ENCODE results near the gene TMEM37. TPM values are rescaled to one million over a fixed set of nuclear protein-coding genes. Genes with fewer than 3 reads are reported as not detected.

The TMEM37 gene
- total and polyA plus RNA-seq, 2 of the 13 experiments (the other 11 are each of a cell fraction or from before 2014, with no cell fraction given), result 37.7 to 115 TPM

GRCh38 chr2:119465687-119466086 is 34.0 kb downstream of the TMEM37 start:
- Histone ChIP-seq H3K4me1 (ENCODE audit: insufficient read depth, low read length) (peaks cover 34% of the 10 kb centered on the region), H2AFZ (ENCODE audit: low read length) (no peak overlapping the region), H3K9ac (ENCODE audit: insufficient read depth, low read depth, low read length) (no peak overlapping the region), H3K36me3 (replicated peaks in 1 of 2; ENCODE audit: control insufficient read depth in 1 of 2, insufficient read depth in 2 of 2, low read length in 2 of 2) (no peaks in the 10 kb centered on the region), H3K4me3 (replicated peaks in 1 of 3; ENCODE audit: insufficient read depth in 1 of 3, low read depth in 2 of 3, low read length in 3 of 3) (no peak overlapping the region), H3K4me2 (ENCODE audit: low read depth, low read length) (no peak overlapping the region), H3K9me3 (ENCODE audit: low read length) (no peaks in the 10 kb centered on the region), H4K20me1 (ENCODE audit: insufficient read depth, low read length) (no peaks in the 10 kb centered on the region), H3K27me3 (ENCODE audit: control insufficient read depth in 1 of 2, insufficient read depth in 2 of 2, low read length in 2 of 2) (peaks cover 0 to 26% of the 10 kb centered on the region in 2 experiments; a peak in 4 of 5 replicates), H3K27ac (ENCODE audit: extremely low read length, insufficient read depth, low read length) (no peak overlapping the region), H3K79me2 (ENCODE audit: insufficient read depth, low read length) (no peaks in the 10 kb centered on the region)
- BruUV-seq (replicated peaks), result no TSS peak
- in situ Hi-C loops (cut with HindIII; ENCODE audit: extremely low pct_ligation_motif_present, low pct_unique_long_range_greater_than_20kb) (no loop called here), intact Hi-C loops (cut with micrococcal nuclease; ENCODE audit: unreplicated experiment) (no loop called here)
- 65% methylated on average over 11 of the region's 11 CpGs for WGBS (ENCODE audit: low lambda C conversion rate)
- ChIA-PET CTCF (ENCODE audit: low intra/inter-chr PET ratio, low total read pairs) (no interaction called here), POLR2A (interaction anchor here (1.2 kb wide), 1 partner anchor 22 kb away, joined by 3 read pairs; no protein-coding TSS in a partner anchor)
- no peak for ATAC-seq
- TF ChIP-seq IKZF1 (IDR thresholded peaks at IDR 0.05) (no peak), RELA (CRISPR knock-in tag; IDR thresholded peaks at IDR 0.05) (no peak), ZNF513 (CRISPR knock-in tag; conservative IDR thresholded peaks at IDR 0.05) (no peak), STAT6 (CRISPR knock-in tag; IDR thresholded peaks at IDR 0.05; ENCODE audit: borderline replicate concordance) (no peak), U2AF1 (optimal IDR thresholded peaks at IDR 0.05; ENCODE audit: low read depth, low read length) (no peak), ZNF652 (CRISPR knock-in tag; IDR thresholded peaks at IDR 0.05; ENCODE audit: borderline replicate concordance, low read depth) (no peak), ZNF772 (CRISPR knock-in tag; IDR thresholded peaks at IDR 0.05) (no peak), SRSF9 (IDR thresholded peaks at IDR 0.05; ENCODE audit: borderline replicate concordance, insufficient read depth, low read depth, low read length, poor library complexity, severe bottlenecking) (no peak), FOSL1 (CRISPR knock-in tag; IDR thresholded peaks at IDR 0.05; ENCODE audit: borderline replicate concordance) (no peak), MIXL1 (CRISPR knock-in tag; IDR thresholded peaks at IDR 0.05) (no peak), KLF13 (CRISPR knock-in tag; IDR thresholded peaks at IDR 0.05) (no peak)
- FAIRE-seq, result no peak
- DNase-seq (ENCODE audit: low spot score), result no peak

Data from HepG2 (cell line).